HG03457 (cell line): ENCODE measurements around the gene FOXJ3.
"Not testable (repeated sequence)": the region's sequence is repeated elsewhere in the genome, so short reads cannot be mapped to it uniquely, and the experiment has no call there.

Experiments used
- ATAC-seq: cut with Tn5 transposase; IDR thresholded peaks from one replicate; pipeline ENCODE4 v1.9.1; 2021; ENCODE audit warnings: moderate number of reproducible peaks; ENCODE audit not compliant: unreplicated experiment

FOXJ3 gene

GRCh38 chr1:42259059-42259738 lies 75.8 kb downstream of the FOXJ3 start:
- no peak for ATAC-seq

- ATAC-seq: no peak
Observed at GRCh38 chr1:42258218-42258617, 76.8 kb downstream of the FOXJ3 start.

GRCh38 chr1:42251042-42251441 lies 84.0 kb downstream of the FOXJ3 start:
- ATAC-seq: no peak

- ATAC-seq: no peak
Observed at GRCh38 chr1:42250164-42250563, 84.9 kb downstream of the FOXJ3 start.

GRCh38 chr1:42240966-42241755 lies 93.9 kb downstream of the FOXJ3 start:
- ATAC-seq: no peak

- ATAC-seq: no peak
Observed at GRCh38 chr1:42239555-42239954, 95.5 kb downstream of the FOXJ3 start.

GRCh38 chr1:42239041-42239440 lies 96.0 kb downstream of the FOXJ3 start:
- ATAC-seq: no peak

GRCh38 chr1:42231253-42231652 lies 103.8 kb downstream of the FOXJ3 start:
- ATAC-seq: no peak

- ATAC-seq: no peak
Observed at GRCh38 chr1:42228938-42229337, 106.1 kb downstream of the FOXJ3 start.

- no peak for ATAC-seq
Observed at GRCh38 chr1:42223036-42223435, 112.0 kb downstream of the FOXJ3 start.

- ATAC-seq: no peak
Observed at GRCh38 chr1:42221952-42222606, 113.0 kb downstream of the FOXJ3 start.

- no peak for ATAC-seq
Observed at GRCh38 chr1:42221456-42221855, 113.6 kb downstream of the FOXJ3 start.

- no peak for ATAC-seq
Observed at GRCh38 chr1:42219627-42220026, 115.4 kb downstream of the FOXJ3 start.

- no peak for ATAC-seq
Observed at GRCh38 chr1:42214447-42214871, 120.6 kb downstream of the FOXJ3 start.

- no peak for ATAC-seq
Observed at GRCh38 chr1:42211224-42211623, 123.8 kb downstream of the FOXJ3 start.

- no peak for ATAC-seq
Observed at GRCh38 chr1:42210421-42211133, 124.5 kb downstream of the FOXJ3 start.

GRCh38 chr1:42209526-42210251 lies 125.3 kb downstream of the FOXJ3 start:
- ATAC-seq: no peak

GRCh38 chr1:42206930-42207329 lies 128.1 kb downstream of the FOXJ3 start:
- ATAC-seq: not testable (repeated sequence)

GRCh38 chr1:42206164-42206563 lies 128.9 kb downstream of the FOXJ3 start:
- no peak for ATAC-seq

- no peak for ATAC-seq
Observed at GRCh38 chr1:42201986-42202385, 133.0 kb downstream of the FOXJ3 start.

- no peak for ATAC-seq
Observed at GRCh38 chr1:42198251-42198650, 136.8 kb downstream of the FOXJ3 start.
